OCI-LY3 (cell line): Measurements from ENCODE around the gene CHMP5.

Experiments
- H2AFZ ChIP-seq: fragments of 200-600, 300-600 bp; shearing (Covaris generic); 2 replicates; pipeline ENCODE4 v1.6.0; 2014; ENCODE audit warnings: antibody characterized with exemption, low read depth, low read length
- H3K27ac ChIP-seq: fragments of 200-600, 300-600 bp; sonication (generic); 2 replicates; pipeline ENCODE4 v1.5.1; 2014; ENCODE audit warnings: mild to moderate bottlenecking, low read length, moderate library complexity, mixed read lengths
- H3K27me3 ChIP-seq: fragments of 200-600, 300-600 bp; sonication (generic); 2 replicates; pipeline ENCODE4 v1.6.1; 2014; ENCODE audit warnings: low read depth, low read length, mixed read lengths
- H3K36me3 ChIP-seq: fragments of 200-600, 300-600 bp; sonication (generic); replicated peaks from 2 replicates; pipeline ENCODE3; 2014; ENCODE audit warnings: low read depth, low read length, mixed read lengths
- H3K4me1 ChIP-seq: fragments of 300-600, 200-600 bp; sonication (generic); 2 replicates; pipeline ENCODE4 v1.6.1; 2014; ENCODE audit warnings: low read length, mixed read lengths
- H3K4me2 ChIP-seq: fragments of 200-600, 300-600 bp; sonication (generic); 2 replicates; pipeline ENCODE4 v1.6.1; 2014; ENCODE audit warnings: low read length, mixed read lengths
- H3K4me3 ChIP-seq: fragments of 300-600, 200-600 bp; sonication (generic); 2 replicates; pipeline ENCODE4 v1.5.1; 2014; ENCODE audit warnings: antibody characterized with exemption, mild to moderate bottlenecking, low read length, moderate library complexity
- H3K79me2 ChIP-seq: fragments of 300-600, 200-600 bp; shearing (Covaris generic); 2 replicates; pipeline ENCODE4 v1.6.1; 2014; ENCODE audit warnings: mild to moderate bottlenecking, low read length, mixed read lengths
- H3K9ac ChIP-seq: fragments of 300-600, 200-600 bp; shearing (Covaris generic); 2 replicates; pipeline ENCODE4 v1.6.0; 2014; ENCODE audit warnings: mild to moderate bottlenecking, low read length, moderate library complexity
- H3K9me3 ChIP-seq: fragments of 200-600, 300-600 bp; shearing (Covaris generic); 2 replicates; pipeline ENCODE4 v1.6.1; 2014; ENCODE audit warnings: low read length, mixed read lengths; ENCODE audit not compliant: insufficient read depth
- H4K20me1 ChIP-seq: fragments of 200-600, 300-600 bp; sonication (generic); 2 replicates; pipeline ENCODE4 v1.6.1; 2016; ENCODE audit warnings: low read length, mixed read lengths; ENCODE audit not compliant: insufficient read depth
- CTCF ChIP-seq: fragments of 200-600, 300-600 bp; sonication (generic); IDR thresholded peaks from 2 replicates; pipeline ENCODE4 v1.5.1; 2014; ENCODE audit warnings: antibody characterized with exemption, low read length, low read depth
- EZH2phosphoT487 ChIP-seq: fragments of 200-600 bp; shearing (Covaris generic); IDR thresholded peaks from 2 replicates; pipeline ENCODE4 v1.6.1; 2018; ENCODE audit warnings: antibody characterized with exemption, mixed run types, low read depth

The CHMP5 gene

DNA sequence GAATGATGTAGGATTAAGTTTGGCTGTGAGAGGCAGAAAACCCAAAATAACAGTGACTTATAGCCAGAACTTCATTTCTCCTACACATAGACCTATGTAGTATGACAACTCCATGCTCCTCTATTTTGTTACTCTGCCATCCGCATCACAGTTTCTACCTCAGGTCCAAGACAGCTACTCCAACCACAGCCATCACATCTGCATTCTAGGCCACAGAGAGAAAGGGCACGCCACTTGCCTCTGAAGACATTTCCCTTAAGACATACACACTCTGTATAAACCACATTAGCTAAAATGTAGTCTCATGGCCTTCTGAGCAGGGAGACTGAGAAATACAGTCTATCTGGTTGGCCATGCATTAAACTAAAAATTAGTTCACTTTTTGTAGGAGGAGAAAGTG is 14.9 kb upstream of the CHMP5 start:
- no peak for TF ChIP-seq CTCF
- no peak for TF ChIP-seq EZH2phosphoT487
- H3K9ac ChIP-seq, result no peak overlapping the region

DNA sequence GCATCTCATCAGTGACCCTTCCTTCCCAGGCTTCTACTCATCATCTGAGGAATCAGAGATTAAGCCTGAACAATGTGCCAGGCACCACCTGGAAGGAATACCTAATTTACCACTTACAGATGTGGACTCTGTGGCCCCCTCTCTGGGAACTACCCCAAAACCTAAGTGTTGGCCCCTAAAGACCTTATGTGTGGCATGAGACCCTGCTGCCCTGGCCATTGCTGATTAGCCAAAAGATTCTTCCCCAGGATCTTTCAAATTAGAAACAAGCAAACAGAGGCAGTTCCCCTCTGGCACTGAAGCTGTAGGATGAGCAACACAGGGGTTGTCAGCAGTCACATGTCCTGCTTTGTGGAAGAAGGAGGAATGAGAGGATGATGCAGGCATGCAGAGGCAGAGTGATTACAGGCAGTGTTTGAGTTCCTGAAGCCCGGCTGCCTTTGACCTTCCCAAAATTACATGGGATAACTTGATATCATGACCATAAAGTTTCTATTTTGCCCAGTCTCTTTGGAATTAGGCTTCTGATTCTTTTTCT is 14.3 kb upstream of the CHMP5 start:
- no peak overlapping the region for H3K4me3 ChIP-seq
- no peaks in the 10 kb centered on the region for H3K27me3 ChIP-seq
- no peak overlapping the region for H3K27ac ChIP-seq
- no peak for TF ChIP-seq CTCF
- TF ChIP-seq EZH2phosphoT487, result no peak
- H3K4me2 ChIP-seq, result no peak overlapping the region
- H2AFZ ChIP-seq, result no peak overlapping the region
- H3K36me3 ChIP-seq, result peaks cover 37% of the 10 kb centered on the region
- H3K79me2 ChIP-seq, result no peaks in the 10 kb centered on the region
- H3K4me1 ChIP-seq, result peaks cover 4% of the 10 kb centered on the region; the same call in 1 of the 2 replicates
- no peaks in the 10 kb centered on the region for H3K9me3 ChIP-seq
- H3K9ac ChIP-seq, result no peak overlapping the region
- H4K20me1 ChIP-seq, result no peaks in the 10 kb centered on the region

More for the DNA sequence above, 14.9 kb upstream of the CHMP5 start:
- Histone ChIP-seq H3K27ac (no peak overlapping the region), H3K27me3 (no peaks in the 10 kb centered on the region), H4K20me1 (no peaks in the 10 kb centered on the region), H3K4me1 (peaks cover 4% of the 10 kb centered on the region; the same call in 1 of the 2 replicates), H3K4me3 (no peak overlapping the region), H3K36me3 (peaks cover 32% of the 10 kb centered on the region), H3K4me2 (no peak overlapping the region), H3K9me3 (no peaks in the 10 kb centered on the region), H2AFZ (no peak overlapping the region), H3K79me2 (no peaks in the 10 kb centered on the region)

- TF ChIP-seq EZH2phosphoT487 (no peak), CTCF (no peak)
- Histone ChIP-seq H3K4me3 (no peak overlapping the region), H3K4me1 (peaks cover 2% of the 10 kb centered on the region; the same call in 1 of the 2 replicates), H3K9me3 (no peaks in the 10 kb centered on the region), H3K36me3 (peaks cover 55% of the 10 kb centered on the region), H2AFZ (no peak overlapping the region), H3K27me3 (no peaks in the 10 kb centered on the region), H3K79me2 (no peaks in the 10 kb centered on the region), H3K9ac (no peak overlapping the region), H3K27ac (no peak overlapping the region), H4K20me1 (no peaks in the 10 kb centered on the region), H3K4me2 (no peak overlapping the region)
Measured at GRCh38 chr9:33254211-33254610, 10.6 kb upstream of the CHMP5 start.

GRCh38 chr9:33255014-33255413 is 9.8 kb upstream of the CHMP5 start:
- H3K36me3 ChIP-seq, result peaks cover 61% of the 10 kb centered on the region
- no peak overlapping the region for H3K9ac ChIP-seq
- H4K20me1 ChIP-seq, result no peaks in the 10 kb centered on the region
- H3K79me2 ChIP-seq, result no peaks in the 10 kb centered on the region
- H3K4me1 ChIP-seq, result no peaks in the 10 kb centered on the region
- H3K9me3 ChIP-seq, result no peaks in the 10 kb centered on the region
- H3K27ac ChIP-seq, result no peak overlapping the region
- H3K4me2 ChIP-seq, result no peak overlapping the region
- H2AFZ ChIP-seq, result no peak overlapping the region
- no peak overlapping the region for H3K4me3 ChIP-seq
- H3K27me3 ChIP-seq, result no peaks in the 10 kb centered on the region
- no peak for TF ChIP-seq CTCF
- TF ChIP-seq EZH2phosphoT487, result no peak
